GM18867 (cell line): Measurements from ENCODE around the gene NAV3.

Source experiments
- ATAC-seq: cut with Tn5 transposase; IDR thresholded peaks from one replicate; pipeline ENCODE4 v1.9.1; 2021; ENCODE audit warnings: mild to moderate bottlenecking, moderate library complexity; ENCODE audit not compliant: unreplicated experiment

NAV3 gene, protein sequence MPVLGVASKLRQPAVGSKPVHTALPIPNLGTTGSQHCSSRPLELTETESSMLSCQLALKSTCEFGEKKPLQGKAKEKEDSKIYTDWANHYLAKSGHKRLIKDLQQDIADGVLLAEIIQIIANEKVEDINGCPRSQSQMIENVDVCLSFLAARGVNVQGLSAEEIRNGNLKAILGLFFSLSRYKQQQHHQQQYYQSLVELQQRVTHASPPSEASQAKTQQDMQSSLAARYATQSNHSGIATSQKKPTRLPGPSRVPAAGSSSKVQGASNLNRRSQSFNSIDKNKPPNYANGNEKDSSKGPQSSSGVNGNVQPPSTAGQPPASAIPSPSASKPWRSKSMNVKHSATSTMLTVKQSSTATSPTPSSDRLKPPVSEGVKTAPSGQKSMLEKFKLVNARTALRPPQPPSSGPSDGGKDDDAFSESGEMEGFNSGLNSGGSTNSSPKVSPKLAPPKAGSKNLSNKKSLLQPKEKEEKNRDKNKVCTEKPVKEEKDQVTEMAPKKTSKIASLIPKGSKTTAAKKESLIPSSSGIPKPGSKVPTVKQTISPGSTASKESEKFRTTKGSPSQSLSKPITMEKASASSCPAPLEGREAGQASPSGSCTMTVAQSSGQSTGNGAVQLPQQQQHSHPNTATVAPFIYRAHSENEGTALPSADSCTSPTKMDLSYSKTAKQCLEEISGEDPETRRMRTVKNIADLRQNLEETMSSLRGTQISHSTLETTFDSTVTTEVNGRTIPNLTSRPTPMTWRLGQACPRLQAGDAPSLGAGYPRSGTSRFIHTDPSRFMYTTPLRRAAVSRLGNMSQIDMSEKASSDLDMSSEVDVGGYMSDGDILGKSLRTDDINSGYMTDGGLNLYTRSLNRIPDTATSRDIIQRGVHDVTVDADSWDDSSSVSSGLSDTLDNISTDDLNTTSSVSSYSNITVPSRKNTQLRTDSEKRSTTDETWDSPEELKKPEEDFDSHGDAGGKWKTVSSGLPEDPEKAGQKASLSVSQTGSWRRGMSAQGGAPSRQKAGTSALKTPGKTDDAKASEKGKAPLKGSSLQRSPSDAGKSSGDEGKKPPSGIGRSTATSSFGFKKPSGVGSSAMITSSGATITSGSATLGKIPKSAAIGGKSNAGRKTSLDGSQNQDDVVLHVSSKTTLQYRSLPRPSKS (N-terminal part only)

DNA sequence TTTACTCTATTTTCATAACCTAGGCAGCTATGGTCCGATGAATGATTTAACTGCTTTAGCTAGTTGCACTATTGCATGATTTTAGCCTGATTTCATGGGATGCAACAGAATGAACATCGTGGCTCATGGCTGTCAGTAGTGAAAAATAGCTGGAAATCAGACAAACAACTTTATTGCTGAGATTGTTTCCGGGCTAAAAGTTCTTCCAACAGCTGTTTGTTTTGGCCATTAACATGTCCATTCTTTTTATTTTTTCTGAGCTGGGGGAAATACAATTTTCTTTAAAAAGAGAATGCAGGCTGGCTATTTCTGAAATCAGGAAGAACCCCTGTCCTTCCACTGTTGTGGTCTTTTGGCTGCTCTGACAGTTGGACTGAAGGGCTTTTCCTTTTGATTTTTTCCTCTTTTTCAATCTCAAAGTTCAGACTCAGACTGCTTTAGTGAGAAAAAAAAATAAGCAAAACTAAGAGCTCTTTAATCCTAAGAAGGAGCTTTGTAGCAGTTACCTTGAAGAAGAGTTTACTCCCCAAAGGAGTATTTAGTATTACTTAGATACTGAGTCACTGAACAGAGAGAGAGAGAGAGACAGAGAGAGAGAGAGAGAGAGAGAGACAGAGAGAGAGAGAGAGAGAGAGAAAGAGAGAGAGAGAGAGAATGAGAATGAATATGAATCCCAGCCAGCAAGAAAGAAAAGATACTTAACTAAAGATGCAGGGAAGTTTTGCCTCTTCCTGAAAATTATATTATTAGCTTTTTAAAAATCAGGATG lies at the start of gene NAV3:
TSS of gene NAV3 (plus strand) at position 312 of the 769 bp plus-strand sequence. CDS start 568 bp downstream, outside the sequence.
- no peak for ATAC-seq

DNA sequence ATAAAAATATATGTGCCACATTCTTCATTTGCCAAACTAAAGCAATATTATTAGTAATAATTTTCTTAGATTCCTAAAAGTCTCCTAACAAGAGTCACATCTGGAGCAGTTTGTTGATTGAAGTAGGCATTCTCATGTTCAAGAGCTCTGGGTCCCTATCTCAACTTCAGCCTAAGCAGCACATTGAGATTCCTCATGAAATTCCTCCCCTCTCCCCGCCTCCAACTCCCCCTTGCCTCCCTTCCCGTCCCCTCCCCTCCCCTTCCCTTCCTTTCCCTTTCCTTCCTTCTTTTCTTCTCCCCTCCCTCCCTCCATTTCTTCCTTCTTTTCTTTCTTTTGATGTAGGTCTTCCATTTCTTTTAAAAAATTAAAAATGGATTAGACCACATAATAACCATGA lies 48.7 kb upstream of the NAV3 start:
- no peak for ATAC-seq

DNA sequence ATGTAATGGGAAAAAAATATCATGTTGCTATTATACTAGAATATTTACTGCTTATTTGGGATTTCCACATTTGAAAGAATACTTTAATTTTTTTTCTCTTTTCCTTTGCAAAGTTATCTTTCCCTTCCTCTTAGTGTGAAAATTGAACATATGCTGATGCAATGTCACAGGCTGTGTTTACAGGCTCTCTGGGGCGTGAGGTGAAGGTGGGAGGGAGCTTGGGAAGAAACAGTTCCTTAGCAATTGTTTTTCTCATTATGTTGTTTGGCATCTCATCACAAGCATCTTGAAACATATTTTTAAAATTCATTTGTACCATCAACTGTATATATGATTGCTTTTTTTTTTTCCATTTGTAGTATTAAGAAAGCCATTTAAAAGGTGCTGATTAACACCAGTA lies 47.9 kb upstream of the NAV3 start:
- no peak for ATAC-seq

DNA sequence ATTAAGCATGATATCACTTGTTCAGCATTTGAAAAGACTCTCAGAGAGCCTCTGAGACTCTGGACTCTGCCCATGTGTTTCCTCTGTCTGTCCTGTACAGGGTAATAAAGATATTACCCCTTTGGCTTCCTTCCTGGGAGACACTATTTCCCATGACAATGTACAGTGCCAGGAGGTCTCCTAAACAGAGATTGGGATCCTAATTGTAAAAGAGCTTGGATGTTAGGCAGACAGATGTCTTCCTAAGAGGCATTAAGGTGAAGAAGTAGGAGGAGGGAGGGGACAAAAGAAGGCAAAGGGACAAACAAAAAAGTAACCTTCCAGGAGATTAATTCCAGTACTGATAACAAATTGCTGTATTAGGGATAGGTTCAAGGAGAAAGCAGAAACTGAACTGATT lies 45.5 kb upstream of the NAV3 start:
- no peak for ATAC-seq

DNA sequence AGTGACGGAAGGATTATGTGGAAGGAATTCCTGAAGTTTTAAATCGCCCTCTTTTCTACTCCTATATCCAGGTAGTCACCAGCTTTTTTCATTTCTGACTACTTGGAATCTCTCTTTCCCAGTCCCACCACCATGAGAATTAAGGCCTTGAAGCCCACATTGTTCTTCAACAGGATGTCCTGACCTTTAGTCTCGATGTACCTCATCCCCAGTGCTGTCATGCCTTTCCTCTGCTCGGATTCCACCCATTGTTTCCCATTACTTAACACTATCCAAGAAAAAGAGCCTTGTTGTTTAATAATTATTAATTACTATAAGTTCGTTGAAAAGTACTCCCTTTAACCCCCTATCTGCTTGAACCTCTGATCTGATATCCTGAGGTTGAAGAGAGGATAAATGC lies 44.0 kb upstream of the NAV3 start:
- ATAC-seq = no peak

DNA sequence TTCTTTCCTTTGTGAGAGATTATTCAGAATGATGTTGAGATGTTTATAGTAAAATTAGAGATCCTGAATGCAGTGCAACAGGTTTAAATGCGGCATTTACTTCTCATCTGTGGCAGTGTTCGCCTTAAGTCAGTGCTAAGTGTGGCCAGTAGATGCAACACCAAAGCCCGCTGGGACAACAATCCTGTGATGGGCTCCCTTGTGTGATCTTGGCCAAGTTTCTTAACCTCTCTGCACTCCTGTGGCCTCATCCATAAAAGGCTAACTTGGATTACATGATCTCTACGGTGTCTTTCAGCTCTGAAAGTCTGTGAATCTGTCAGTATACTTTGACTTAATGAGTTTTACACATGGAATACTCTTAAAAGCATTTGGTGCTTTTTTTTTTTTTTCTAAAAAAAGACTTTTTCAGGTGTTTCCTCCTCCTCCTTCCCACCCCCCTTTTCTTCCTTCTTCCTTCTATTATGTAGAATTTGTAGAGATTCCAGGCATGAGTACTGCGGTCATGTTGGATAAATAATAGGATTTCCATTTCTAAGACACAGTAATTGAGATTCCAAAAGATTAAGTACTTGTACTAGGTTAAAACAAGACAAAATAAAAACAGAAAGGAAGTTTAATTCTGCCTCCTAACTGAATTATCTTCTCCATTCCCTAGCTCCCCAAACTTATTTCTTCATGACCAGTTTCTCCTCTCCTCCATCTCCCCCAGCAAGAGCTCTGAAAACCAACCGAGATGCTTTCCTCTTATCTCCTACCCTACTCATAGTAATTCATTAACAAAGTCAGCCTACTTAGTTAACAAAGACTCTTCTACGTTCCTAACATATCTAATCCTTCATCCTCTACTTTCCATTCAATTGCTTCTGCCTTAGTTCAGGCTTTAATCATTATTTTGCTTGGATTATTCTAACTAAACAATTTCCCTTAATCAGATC lies 42.2 kb upstream of the NAV3 start:
- ATAC-seq = no peak

DNA sequence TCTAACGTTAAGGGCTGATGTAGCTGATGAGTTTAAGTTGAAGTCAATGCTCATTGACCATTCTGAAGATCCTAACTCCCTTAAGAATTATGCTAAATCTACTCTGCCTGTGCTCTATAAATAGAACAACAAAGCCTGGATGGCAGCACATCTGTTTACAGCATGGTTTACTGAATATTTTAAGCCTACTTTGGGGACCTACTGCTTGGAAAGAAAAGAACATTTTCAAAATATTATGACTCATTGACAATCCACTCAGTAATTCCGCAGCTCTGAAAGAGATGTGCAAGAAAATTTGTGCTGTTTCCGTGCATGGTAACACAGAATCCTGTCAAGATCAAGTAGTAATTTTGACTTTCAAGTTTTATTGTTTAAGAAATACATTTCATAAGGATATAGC lies 35.0 kb upstream of the NAV3 start:
- ATAC-seq = no peak

DNA sequence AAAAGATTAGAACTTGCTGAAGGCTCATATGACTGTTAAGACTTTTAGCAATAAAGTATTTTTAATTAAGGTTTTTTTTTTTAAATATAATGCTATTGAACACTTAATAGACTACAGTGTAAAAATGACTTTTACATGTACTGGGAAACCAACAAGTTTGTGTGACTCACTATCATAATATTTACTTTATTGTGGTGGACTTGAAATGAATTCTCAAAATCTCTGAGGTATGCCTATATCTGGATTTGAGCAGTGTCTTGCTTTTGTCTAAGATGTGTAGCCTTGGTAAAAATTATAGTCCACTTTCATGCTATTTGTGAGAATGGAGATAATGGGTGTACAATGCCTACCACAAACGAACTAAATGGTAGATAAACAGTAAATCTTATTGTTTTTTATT lies 33.9 kb upstream of the NAV3 start:
- ATAC-seq = no peak

DNA sequence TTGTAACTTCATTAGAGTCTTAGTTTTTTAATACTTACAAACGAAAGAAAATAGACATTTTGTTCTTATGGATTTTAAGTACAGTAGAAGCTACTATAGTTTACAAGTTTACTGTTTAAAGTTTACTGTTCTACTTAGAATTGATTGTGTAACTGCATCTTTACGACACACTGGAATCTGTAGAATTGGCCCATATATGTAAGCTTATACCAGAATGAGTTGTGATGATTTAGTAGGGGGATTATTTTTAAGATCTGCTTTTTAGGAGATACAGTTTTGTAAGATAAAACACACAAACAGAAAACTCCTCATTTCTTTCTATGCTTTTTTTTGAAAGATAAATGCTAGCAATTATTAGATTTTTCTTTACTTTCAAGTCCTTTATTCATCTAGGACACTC lies 30.2 kb upstream of the NAV3 start:
- no peak for ATAC-seq

DNA sequence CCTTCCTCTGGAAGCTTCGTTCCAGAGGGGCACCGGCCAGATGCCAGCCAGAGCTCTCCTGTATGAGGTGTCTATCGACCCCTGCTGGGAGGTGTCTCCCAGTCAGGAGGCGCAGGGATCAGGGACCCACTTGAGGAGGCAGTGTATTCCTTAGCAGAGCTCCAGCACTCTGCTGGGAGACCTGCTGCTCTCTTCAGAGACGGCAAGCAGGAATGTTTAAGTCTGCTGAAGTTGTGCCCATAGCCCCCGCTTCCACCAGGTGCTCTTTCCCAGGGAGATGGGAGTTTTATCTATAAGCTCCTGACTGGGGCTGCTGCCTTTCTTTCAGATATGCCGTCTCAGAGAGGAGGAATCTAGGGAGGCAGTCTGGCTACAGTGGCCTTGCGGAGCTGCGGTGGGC lies 22.2 kb upstream of the NAV3 start:
- no peak for ATAC-seq

DNA sequence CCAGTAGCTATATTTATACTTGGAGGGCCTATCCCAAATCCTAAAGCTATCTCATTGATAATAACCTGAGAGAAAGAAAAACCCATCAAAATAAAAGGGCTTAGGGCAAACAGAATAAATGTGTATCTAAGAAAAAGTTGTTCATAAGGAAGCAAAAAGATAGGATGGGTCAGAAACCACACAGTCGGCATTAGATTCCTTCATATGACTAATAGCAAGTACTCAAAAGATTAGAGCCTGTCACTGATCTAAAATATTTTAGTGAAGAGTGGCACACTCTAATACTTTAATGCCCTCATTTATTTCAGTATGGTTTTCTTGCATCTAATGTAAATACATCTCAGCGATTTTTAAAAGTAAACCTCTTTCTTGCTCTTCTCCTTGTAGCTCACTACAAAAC lies 17.1 kb upstream of the NAV3 start:
- no peak for ATAC-seq

DNA sequence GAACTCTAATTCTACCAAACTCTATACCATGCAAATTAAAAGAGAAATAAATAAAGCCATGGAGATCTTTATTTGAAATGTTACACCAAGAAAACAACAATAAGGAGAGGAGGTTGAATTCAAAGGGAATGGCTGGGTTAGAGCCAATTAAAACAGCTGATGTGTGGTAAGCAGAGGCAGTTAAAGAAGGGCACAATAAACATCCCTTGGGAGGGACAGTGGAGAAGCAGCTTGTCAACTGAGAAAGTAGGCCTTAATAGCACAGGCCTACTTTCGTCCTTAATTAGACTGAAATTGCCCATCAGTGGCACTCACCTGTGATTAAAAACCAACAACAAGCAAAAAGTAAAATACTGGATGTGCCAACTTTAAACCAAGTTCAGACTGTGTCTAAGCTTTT lies 16.3 kb upstream of the NAV3 start:
- ATAC-seq = no peak

DNA sequence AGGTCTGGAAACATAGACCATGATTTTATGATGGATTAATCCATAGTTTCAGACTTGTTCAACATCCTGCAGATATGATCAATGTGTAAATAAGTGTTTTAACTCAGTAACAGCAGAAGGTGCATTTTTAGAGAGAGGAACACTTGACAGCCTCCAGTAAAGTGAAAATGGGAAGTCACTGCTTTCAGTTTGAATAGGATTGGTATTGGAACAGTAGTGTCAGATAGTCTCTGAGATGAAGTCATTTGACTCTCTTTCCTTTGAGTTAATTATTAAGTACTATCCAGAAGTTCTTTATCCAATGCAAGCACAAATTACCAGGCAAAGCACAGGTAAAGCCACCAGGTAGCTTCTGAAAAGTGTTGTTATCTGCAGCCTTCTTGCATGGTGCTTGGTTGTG lies 14.5 kb upstream of the NAV3 start:
- ATAC-seq = peak; percentile 79

DNA sequence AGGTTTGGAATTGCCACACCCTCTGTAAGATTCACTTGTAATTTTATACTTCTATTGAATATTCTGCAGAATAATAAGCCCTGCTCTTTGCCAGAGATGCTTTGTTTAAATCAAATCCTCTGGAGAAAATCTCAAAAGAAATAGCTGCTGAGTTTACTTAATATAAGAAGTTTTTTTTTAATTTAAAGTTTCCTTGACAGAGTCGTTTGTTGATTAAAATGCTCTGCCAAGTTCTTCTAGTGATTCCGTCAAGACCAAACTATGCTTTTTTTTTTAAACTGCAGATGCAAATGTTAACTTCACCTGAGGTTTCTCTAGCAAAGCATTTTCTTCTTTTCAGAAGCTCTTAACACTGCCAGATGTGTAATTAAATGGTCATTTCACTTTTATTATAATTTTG lies 13.4 kb upstream of the NAV3 start:
- ATAC-seq = no peak

DNA sequence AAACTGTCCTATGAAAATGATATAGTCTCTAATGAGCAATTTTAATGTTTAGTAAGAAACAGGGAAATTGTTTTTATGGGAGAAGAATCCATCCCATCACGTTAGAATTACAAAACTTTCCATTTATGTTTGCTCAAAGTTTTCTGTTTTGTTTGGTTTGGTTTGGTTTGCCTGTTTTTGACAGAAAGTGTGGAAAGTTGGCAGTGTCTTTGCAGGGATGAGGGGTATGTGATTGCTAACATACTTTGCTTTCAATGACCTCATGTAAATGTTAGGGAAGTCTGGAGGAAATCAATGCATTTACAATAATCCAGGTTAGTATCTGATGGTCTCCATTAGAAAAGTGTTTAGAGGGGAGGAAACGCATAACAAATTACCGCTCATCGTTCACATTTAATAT lies 12.3 kb upstream of the NAV3 start:
- ATAC-seq = no peak

DNA sequence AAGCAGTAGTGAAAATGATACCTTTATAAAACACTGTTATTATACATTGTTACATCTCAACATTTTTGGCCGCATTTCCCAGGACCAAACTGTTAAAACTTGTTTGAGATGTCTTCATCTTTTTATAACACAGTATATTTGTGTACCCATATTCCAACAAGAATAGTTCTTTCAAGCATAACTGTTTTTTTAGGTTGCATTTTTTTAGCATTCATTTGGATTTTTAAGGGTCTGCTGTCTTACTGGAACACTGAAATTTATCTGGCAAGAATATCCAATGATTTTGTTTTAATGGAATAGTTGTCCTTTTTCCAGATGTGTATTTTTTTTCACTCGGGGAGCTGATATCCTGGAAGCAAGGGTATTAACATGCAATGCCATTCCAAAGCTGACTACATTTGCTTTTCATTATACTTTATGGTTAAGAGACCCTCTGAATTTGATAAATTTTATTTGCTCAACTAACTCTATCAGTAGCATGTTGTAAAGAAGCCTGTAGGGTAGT lies 8.9 kb upstream of the NAV3 start:
- ATAC-seq = no peak

DNA sequence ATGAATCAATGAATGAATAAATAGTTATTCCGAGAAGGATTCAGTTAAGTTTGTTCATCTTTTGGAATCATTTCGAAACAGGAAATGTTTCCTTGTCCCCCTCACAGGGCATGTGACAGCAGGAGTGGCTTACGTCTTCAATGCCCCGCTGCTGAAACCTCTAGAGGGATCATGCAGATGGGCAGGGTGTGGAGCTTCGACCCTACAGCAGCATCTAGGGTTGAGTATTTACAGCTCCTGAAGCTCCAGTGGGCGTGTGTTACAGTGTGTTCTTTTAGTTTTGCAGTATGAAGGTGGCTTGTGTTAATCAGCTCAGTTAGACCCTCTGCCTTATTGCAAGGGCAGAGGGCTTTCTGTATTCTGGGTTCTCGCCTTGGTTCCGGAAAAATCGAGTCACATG lies 2.6 kb downstream of the NAV3 start:
- ATAC-seq = no peak

DNA sequence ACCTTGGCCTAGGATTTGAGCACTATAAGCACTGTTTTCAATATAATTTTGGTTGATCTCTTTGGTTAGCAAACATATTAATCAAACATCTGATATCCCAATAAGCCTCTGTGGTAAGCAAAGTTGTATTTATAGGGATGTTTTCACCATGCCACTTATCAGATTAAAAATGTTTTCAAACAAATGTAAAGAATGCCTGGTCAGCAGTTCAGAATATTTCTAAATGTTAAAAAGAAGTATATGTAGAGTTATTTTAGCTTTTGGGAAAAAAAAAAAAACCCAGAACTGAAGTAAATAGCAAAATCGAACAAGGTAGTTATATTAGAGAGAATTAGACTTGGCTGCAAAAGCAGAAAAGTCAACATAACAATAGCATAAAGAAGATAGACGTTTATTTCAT lies 3.9 kb downstream of the NAV3 start:
- no peak for ATAC-seq

DNA sequence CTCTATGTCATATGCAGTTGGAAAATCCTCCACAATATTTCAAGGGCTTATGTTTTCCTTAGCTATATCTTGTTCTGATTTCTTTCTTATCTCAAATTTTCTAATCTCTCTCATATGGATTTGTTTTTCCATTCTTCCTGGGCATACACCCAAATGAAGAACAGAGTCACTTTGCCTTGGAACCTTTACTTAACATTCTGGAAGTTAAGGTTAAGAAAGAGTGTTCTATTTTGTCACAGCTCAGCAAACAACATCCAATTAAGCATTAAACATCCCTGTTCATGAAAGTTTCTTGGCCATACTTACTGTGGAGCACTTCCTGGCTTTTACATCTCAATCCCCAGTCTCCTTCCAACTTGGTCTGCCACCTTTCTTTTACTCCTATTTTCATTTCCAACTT lies 5.3 kb downstream of the NAV3 start:
- ATAC-seq = no peak

DNA sequence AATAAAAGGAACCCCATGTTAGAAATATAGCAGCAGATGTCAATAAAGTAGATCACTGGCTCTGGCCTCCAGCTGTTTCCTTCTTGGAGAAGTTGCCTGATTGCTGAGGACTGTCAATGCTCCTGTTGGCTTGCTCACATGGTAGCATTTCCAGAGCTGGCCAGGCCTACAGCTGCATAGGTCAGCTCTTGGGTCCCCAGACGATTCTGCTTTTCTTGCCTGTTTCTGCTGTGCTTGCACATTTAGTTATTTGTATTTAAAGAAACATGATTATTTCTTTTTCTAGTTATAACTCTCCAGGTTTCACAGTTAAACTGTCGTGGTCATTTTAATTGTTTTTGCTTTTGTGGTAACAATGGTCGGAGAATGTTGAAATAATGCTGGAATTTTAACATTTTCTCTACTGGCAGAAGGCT lies 7.2 kb downstream of the NAV3 start:
- no peak for ATAC-seq
